ENCODE data around the gene KRT32.

Gene KRT32

GRCh38 chr17:41466988-41467387 lies at the start of gene KRT32:
Gene KRT32, minus strand, starts transcription at chr17:41467386. Its CDS starts 61 bp downstream, at chr17:41467325.
- H3K4me3 ChIP-seq (ENCODE audit: low read depth, low read length) = no peak within 1 kb of the TSS

GRCh38 chr17:41516830-41517283 lies 49.7 kb upstream of the KRT32 start:
- H3K4me3 ChIP-seq (ENCODE audit: low read depth, low read length) = no peak overlapping the region

GRCh38 chr17:41516147-41516829 lies 49.1 kb upstream of the KRT32 start:
- H3K4me3 ChIP-seq (ENCODE audit: low read depth, low read length) = no peak overlapping the region

- no peak overlapping the region for H3K4me3 ChIP-seq (ENCODE audit: low read depth, low read length)
Observed at GRCh38 chr17:41513168-41513547, 46.0 kb upstream of the KRT32 start.

- no peak overlapping the region for H3K4me3 ChIP-seq (ENCODE audit: low read depth, low read length)
Observed at GRCh38 chr17:41512546-41513167, 45.5 kb upstream of the KRT32 start.

- H3K4me3 ChIP-seq (ENCODE audit: low read depth, low read length) = no peak overlapping the region
Observed at GRCh38 chr17:41511716-41512115, 44.5 kb upstream of the KRT32 start.

GRCh38 chr17:41511116-41511515 lies 43.9 kb upstream of the KRT32 start:
- H3K4me3 ChIP-seq (ENCODE audit: low read depth, low read length) = no peak overlapping the region

GRCh38 chr17:41510251-41511065 lies 43.3 kb upstream of the KRT32 start:
- H3K4me3 ChIP-seq (ENCODE audit: low read depth, low read length) = no peak overlapping the region

- H3K4me3 ChIP-seq (ENCODE audit: low read depth, low read length) = no peak overlapping the region
Observed at GRCh38 chr17:41507315-41507880, 40.2 kb upstream of the KRT32 start.

- no peak overlapping the region for H3K4me3 ChIP-seq (ENCODE audit: low read depth, low read length)
Observed at GRCh38 chr17:41505809-41506767, 38.9 kb upstream of the KRT32 start.

GRCh38 chr17:41505007-41505808 lies 38.0 kb upstream of the KRT32 start, which contains the start of gene KRT13:
Gene KRT13, minus strand, starts transcription at chr17:41505612. Its CDS starts 62 bp downstream, at chr17:41505550.
- H3K4me3 ChIP-seq (ENCODE audit: low read depth, low read length) = no peak within 1 kb of the TSS

GRCh38 chr17:41504246-41504977 lies 37.2 kb upstream of the KRT32 start:
- H3K4me3 ChIP-seq (ENCODE audit: low read depth, low read length) = no peak overlapping the region

- no peak overlapping the region for H3K4me3 ChIP-seq (ENCODE audit: low read depth, low read length)
Observed at GRCh38 chr17:41503202-41503601, 36.0 kb upstream of the KRT32 start.

GRCh38 chr17:41500131-41500911 lies 33.1 kb upstream of the KRT32 start:
- no peak overlapping the region for H3K4me3 ChIP-seq (ENCODE audit: low read depth, low read length)

- H3K4me3 ChIP-seq (ENCODE audit: low read depth, low read length) = no peak overlapping the region
Observed at GRCh38 chr17:41499714-41500113, 32.5 kb upstream of the KRT32 start.

- no peak overlapping the region for H3K4me3 ChIP-seq (ENCODE audit: low read depth, low read length)
Observed at GRCh38 chr17:41498276-41498675, 31.1 kb upstream of the KRT32 start.

- H3K4me3 ChIP-seq (ENCODE audit: low read depth, low read length) = no peak overlapping the region
Observed at GRCh38 chr17:41496803-41497484, 29.8 kb upstream of the KRT32 start.
